Colonic mucosa (tissue), 4 donors: ENCODE measurements around the gene BABAM1. TPM values are rescaled to one million over a fixed set of nuclear protein-coding genes. Genes with fewer than 3 reads are reported as not detected.

Source experiments
- DNase-seq: peaks from one replicate; pipeline ENCODE4 v3.0.0-alpha.2; 2020
- H3K27ac ChIP-seq: fragments of 200-600 bp; one replicate; pipeline ENCODE4 v1.8.0; 2021
- H3K27me3 ChIP-seq: fragments of 200-600 bp; one replicate; pipeline ENCODE4 v1.8.0; 2021
- H3K36me3 ChIP-seq: fragments of 200-600 bp; one replicate; pipeline ENCODE4 v1.8.0; 2021
- H3K4me1 ChIP-seq: fragments of 200-600 bp; one replicate; pipeline ENCODE4 v1.8.0; 2021; ENCODE audit warnings: mild to moderate bottlenecking
- H3K4me3 ChIP-seq: fragments of 200-600 bp; one replicate; pipeline ENCODE4 v1.8.0; 2021
- H3K9ac ChIP-seq, 2 donors: one replicate each; pipeline ENCODE4 v1.7.0; 2013; ENCODE audit warnings: control low read depth in 2 of 2, low read depth in 2 of 2, low read length in 2 of 2
- H3K9me3 ChIP-seq: fragments of 200-600 bp; one replicate; pipeline ENCODE4 v1.8.0; 2021
- CTCF ChIP-seq: fragments of 200-600 bp; IDR thresholded peaks from one replicate; pipeline ENCODE4 v1.8.0; 2022; ENCODE audit warnings: antibody characterized with exemption, mild to moderate bottlenecking
- intact Hi-C: fragments of 100-400 bp; cut with DNase I; formaldehyde crosslinking; loops from one replicate; pipeline ENCODE4 v1.14.1; 2022
- total RNA-seq, 2 donors: library from RNA; stranded (reverse); fragmentation: NEBNext Ultra II Directional in 1 of 2; extraction: Animal tissue kit (Norgen Biotek cat#: 25700) in 1 of 2; gene quantifications; one replicate each; pipeline ENCODE4 v1.2.1, GENCODE V29; 2021
- donor health status: healthy.
- donor health status: DM: no; HTN: no; CAD: no.
- donor health status: DM: no; HTN: no; CAD: no.

The BABAM1 gene
- total RNA-seq, 2 donors from 2014 or later, result 73.7 to 94.7 TPM

GRCh38 chr19:17259934-17260333, 7.3 kb upstream of the BABAM1 start:
- no peak for TF ChIP-seq CTCF
- Histone ChIP-seq H3K4me3 (no peak overlapping the region), H3K27ac (no peak overlapping the region)

GRCh38 chr19:17260842-17261325, 6.4 kb upstream of the BABAM1 start:
- peak; percentile 91 for TF ChIP-seq CTCF
- Histone ChIP-seq H3K4me1 (peaks cover 3% of the 10 kb centered on the region), H3K36me3 (no peaks in the 10 kb centered on the region), H3K27me3 (no peaks in the 10 kb centered on the region), H3K9ac (peak overlapping the region in 1 of 2 donors; percentile 50), H3K9me3 (no peaks in the 10 kb centered on the region), H3K27ac (no peak overlapping the region), H3K4me3 (no peak overlapping the region)
- intact Hi-C loops, result no loop called here
- peak; percentile 89 for DNase-seq

More at GRCh38 chr19:17259934-17260333, 7.3 kb upstream of the BABAM1 start:
- Histone ChIP-seq H3K9ac (no peak overlapping the region), H3K27me3 (no peaks in the 10 kb centered on the region), H3K4me1 (peaks cover 3% of the 10 kb centered on the region), H3K36me3 (no peaks in the 10 kb centered on the region), H3K9me3 (no peaks in the 10 kb centered on the region)
- intact Hi-C loops, result no loop called here
- DNase-seq, result no peak

- no peaks in the 10 kb centered on the region for H3K27me3 ChIP-seq
- DNase-seq, result no peak
- no peak overlapping the region for H3K9ac ChIP-seq
- H3K36me3 ChIP-seq, result no peaks in the 10 kb centered on the region
- H3K4me1 ChIP-seq, result peaks cover 3% of the 10 kb centered on the region
- no peak for TF ChIP-seq CTCF
- H3K9me3 ChIP-seq, result no peaks in the 10 kb centered on the region
- intact Hi-C loops, result no loop called here
- no peak overlapping the region for H3K27ac ChIP-seq
- no peak overlapping the region for H3K4me3 ChIP-seq
These were observed 4.7 kb upstream of the BABAM1 start for GRCh38 chr19:17262557-17262956.

- Histone ChIP-seq H3K36me3 (no peaks in the 10 kb centered on the region), H3K4me1 (peaks cover 3% of the 10 kb centered on the region), H3K27me3 (no peaks in the 10 kb centered on the region), H3K9me3 (no peaks in the 10 kb centered on the region), H3K9ac (peak overlapping the region in 1 of 2 donors; percentile 26), H3K4me3 (no peak overlapping the region), H3K27ac (no peak overlapping the region)
- DNase-seq, result no peak
- intact Hi-C loops, result no loop called here
- no peak for TF ChIP-seq CTCF
These were observed 3.3 kb upstream of the BABAM1 start for GRCh38 chr19:17263712-17264640.

GRCh38 chr19:17264641-17264979, 2.6 kb upstream of the BABAM1 start, which contains the start of gene USHBP1:
Gene USHBP1, minus strand, starts transcription at chr19:17264745. Its CDS starts 446 bp downstream, at chr19:17264299.
- Histone ChIP-seq H3K4me1 (peaks cover 3% of the 10 kb centered on the region), H3K9me3 (no peaks in the 10 kb centered on the region), H3K27ac (no peak within 1 kb of the TSS), H3K4me3 (no peak within 1 kb of the TSS), H3K36me3 (no peaks in the 10 kb centered on the region), H3K27me3 (no peaks in the 10 kb centered on the region), H3K9ac (peak within 1 kb of the TSS in 1 of 2 donors; percentile 26)
- no peak for DNase-seq
- intact Hi-C loops, result no loop called here
- TF ChIP-seq CTCF, result no peak
